Measurements from ENCODE around the gene EVI2A. TPM values are rescaled to one million over a fixed set of nuclear protein-coding genes. Genes with fewer than 3 reads are reported as not detected.

EVI2A gene
- total and polyA plus RNA-seq, 2 donors (not counting 1 experiment from before 2014, with no cell fraction given): 0.77 to 22.8 TPM

DNA sequence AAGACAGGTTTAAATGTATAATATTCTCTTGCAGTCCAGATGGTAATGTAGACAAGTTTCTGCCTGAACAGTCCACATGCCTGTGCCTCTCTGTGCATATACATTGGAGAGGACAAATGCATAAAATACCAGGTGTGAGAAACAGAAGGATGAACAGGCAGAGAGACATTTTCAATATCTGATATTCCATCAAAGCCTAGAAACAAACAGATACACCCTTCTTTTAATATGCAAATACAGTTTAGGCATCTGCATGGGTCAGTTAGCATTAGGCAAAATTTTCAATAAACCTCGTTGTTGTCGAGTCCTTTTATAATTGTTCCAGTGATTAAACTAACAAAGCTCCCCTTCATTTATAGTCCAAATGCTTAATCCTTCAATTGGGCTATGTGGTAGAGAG lies 25.3 kb downstream of the EVI2A start:
- Histone ChIP-seq H3K27me3 (ENCODE audit: control insufficient read depth, insufficient read depth, low read length) (no peaks in the 10 kb centered on the region), H3K4me1 (ENCODE audit: control insufficient read depth, extremely low read depth, insufficient read depth, low read length) (no peaks in the 10 kb centered on the region), H3K9me3 (ENCODE audit: control insufficient read depth, insufficient read depth, low read depth, low read length) (no peaks in the 10 kb centered on the region), H3K79me2 (ENCODE audit: control insufficient read depth, insufficient read depth, low read length) (no peaks in the 10 kb centered on the region), H3K9ac (ENCODE audit: insufficient read depth, low read length) (no peak overlapping the region), H3K27ac (ENCODE audit: insufficient read depth, low read length) (no peak overlapping the region), H4K20me1 (ENCODE audit: control insufficient read depth, extremely low read depth, insufficient read depth, low read length) (no peaks in the 10 kb centered on the region), H3K4me2 (ENCODE audit: extremely low read depth, insufficient read depth, low read length) (no peak overlapping the region), H2AFZ (ENCODE audit: low read length) (no peak overlapping the region), H3K4me3 (replicated peaks in 1 of 4; ENCODE audit: control extremely low read depth in 1 of 4, insufficient read depth in 1 of 4, low read depth in 3 of 4, low read length in 4 of 4) (no peak overlapping the region), H3K36me3 (ENCODE audit: control insufficient read depth, insufficient read depth, low read length) (no peaks in the 10 kb centered on the region)
- TF ChIP-seq, protein P1, sequence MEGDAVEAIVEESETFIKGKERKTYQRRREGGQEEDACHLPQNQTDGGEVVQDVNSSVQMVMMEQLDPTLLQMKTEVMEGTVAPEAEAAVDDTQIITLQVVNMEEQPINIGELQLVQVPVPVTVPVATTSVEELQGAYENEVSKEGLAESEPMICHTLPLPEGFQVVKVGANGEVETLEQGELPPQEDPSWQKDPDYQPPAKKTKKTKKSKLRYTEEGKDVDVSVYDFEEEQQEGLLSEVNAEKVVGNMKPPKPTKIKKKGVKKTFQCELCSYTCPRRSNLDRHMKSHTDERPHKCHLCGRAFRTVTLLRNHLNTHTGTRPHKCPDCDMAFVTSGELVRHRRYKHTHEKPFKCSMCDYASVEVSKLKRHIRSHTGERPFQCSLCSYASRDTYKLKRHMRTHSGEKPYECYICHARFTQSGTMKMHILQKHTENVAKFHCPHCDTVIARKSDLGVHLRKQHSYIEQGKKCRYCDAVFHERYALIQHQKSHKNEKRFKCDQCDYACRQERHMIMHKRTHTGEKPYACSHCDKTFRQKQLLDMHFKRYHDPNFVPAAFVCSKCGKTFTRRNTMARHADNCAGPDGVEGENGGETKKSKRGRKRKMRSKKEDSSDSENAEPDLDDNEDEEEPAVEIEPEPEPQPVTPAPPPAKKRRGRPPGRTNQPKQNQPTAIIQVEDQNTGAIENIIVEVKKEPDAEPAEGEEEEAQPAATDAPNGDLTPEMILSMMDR (conservative IDR thresholded peaks at IDR 0.05 in 1 of 2, IDR thresholded peaks at IDR 0.05 in 1 of 2; ENCODE audit: low read depth in 1 of 2, low read length in 2 of 2): no peak
- no peak for TF ChIP-seq EZH2 (IDR thresholded peaks at IDR 0.05; ENCODE audit: low read length, missing control alignments)
- DNase-seq (ENCODE audit: low read depth in 2 of 2): no peak

DNA sequence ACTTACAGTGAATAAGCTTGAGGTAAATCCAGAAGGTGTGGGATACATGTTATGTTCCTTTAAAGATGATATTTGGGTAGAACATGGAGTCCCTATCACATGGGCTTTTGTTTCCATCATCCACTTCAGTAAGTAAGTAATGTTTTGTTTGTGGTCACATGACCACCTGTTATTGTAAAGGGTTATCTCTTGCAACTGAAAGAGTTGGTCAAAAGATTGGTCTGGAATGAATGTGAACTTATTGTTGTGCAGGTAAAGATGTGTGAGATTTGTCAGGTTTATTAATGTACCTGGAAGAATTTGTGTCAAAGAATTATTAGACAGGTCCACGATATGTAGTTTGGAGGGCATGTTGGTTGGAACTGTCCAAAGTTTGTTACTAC lies 25.9 kb downstream of the EVI2A start:
- H3K27ac ChIP-seq (ENCODE audit: insufficient read depth, low read length): no peak overlapping the region
- TF ChIP-seq, protein P1 (conservative IDR thresholded peaks at IDR 0.05 in 1 of 2, IDR thresholded peaks at IDR 0.05 in 1 of 2; ENCODE audit: low read depth in 1 of 2, low read length in 2 of 2): no peak
- no peak for TF ChIP-seq EZH2 (IDR thresholded peaks at IDR 0.05; ENCODE audit: low read length, missing control alignments)
- DNase-seq (ENCODE audit: low read depth in 2 of 2): no peak
- H3K4me1 ChIP-seq (ENCODE audit: control insufficient read depth, extremely low read depth, insufficient read depth, low read length): no peaks in the 10 kb centered on the region
- H3K79me2 ChIP-seq (ENCODE audit: control insufficient read depth, insufficient read depth, low read length): no peaks in the 10 kb centered on the region
- no peaks in the 10 kb centered on the region for H3K9me3 ChIP-seq (ENCODE audit: control insufficient read depth, insufficient read depth, low read depth, low read length)
- H3K9ac ChIP-seq (ENCODE audit: insufficient read depth, low read length): no peak overlapping the region
- no peak overlapping the region for H3K4me3 ChIP-seq (replicated peaks in 1 of 4; ENCODE audit: control extremely low read depth in 1 of 4, insufficient read depth in 1 of 4, low read depth in 3 of 4, low read length in 4 of 4)
- no peaks in the 10 kb centered on the region for H3K27me3 ChIP-seq (ENCODE audit: control insufficient read depth, insufficient read depth, low read length)
- no peaks in the 10 kb centered on the region for H4K20me1 ChIP-seq (ENCODE audit: control insufficient read depth, extremely low read depth, insufficient read depth, low read length)
- H3K36me3 ChIP-seq (ENCODE audit: control insufficient read depth, insufficient read depth, low read length): no peaks in the 10 kb centered on the region
- H2AFZ ChIP-seq (ENCODE audit: low read length): no peak overlapping the region
- H3K4me2 ChIP-seq (ENCODE audit: extremely low read depth, insufficient read depth, low read length): no peak overlapping the region

DNA sequence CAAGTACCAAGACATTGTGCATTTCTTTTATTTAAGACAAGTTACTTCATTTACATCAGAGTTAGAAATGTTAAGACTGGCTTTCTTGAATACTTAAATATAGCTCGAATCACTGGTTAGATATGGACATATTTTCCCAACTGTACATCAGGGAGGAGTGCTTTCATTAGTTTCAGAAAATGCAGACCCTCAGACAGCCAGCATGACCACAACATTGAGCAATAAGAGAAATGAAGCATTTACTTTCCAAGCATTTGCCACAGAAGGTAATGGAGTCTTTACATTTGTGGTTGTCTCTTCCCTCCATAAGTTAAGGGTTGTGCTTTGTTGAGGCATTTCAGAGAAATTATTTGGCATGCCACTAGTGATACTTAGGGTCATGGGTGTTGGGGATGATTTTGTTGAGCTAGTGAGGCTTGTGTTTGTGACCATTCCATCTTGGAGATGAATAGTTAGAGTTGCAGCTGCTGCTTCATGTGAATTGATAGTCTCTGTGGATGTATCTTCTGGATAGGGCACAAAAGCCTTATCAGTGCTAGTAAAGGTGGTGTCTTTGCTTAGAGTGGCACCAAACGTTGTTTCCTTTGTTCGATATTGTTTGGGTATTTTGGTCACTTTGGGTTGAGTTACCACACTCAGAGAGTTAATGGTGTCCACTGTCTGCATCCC lies 26.5 kb downstream of the EVI2A start:
- no peak overlapping the region for H2AFZ ChIP-seq (ENCODE audit: low read length)
- no peak overlapping the region for H3K4me2 ChIP-seq (ENCODE audit: extremely low read depth, insufficient read depth, low read length)
- H3K27ac ChIP-seq (ENCODE audit: insufficient read depth, low read length): no peak overlapping the region
- H3K9ac ChIP-seq (ENCODE audit: insufficient read depth, low read length): no peak overlapping the region
- DNase-seq (ENCODE audit: low read depth in 2 of 2): peak; percentile 27 to 45
- peaks cover 2% of the 10 kb centered on the region for H3K4me1 ChIP-seq (ENCODE audit: control insufficient read depth, extremely low read depth, insufficient read depth, low read length)
- H3K9me3 ChIP-seq (ENCODE audit: control insufficient read depth, insufficient read depth, low read depth, low read length): no peaks in the 10 kb centered on the region
- no peaks in the 10 kb centered on the region for H4K20me1 ChIP-seq (ENCODE audit: control insufficient read depth, extremely low read depth, insufficient read depth, low read length)
- no peaks in the 10 kb centered on the region for H3K27me3 ChIP-seq (ENCODE audit: control insufficient read depth, insufficient read depth, low read length)
- no peaks in the 10 kb centered on the region for H3K79me2 ChIP-seq (ENCODE audit: control insufficient read depth, insufficient read depth, low read length)
- H3K4me3 ChIP-seq (replicated peaks in 1 of 4; ENCODE audit: control extremely low read depth in 1 of 4, insufficient read depth in 1 of 4, low read depth in 3 of 4, low read length in 4 of 4): no peak overlapping the region
- no peaks in the 10 kb centered on the region for H3K36me3 ChIP-seq (ENCODE audit: control insufficient read depth, insufficient read depth, low read length)
- TF ChIP-seq, protein P1 (conservative IDR thresholded peaks at IDR 0.05 in 1 of 2, IDR thresholded peaks at IDR 0.05 in 1 of 2; ENCODE audit: low read depth in 1 of 2, low read length in 2 of 2): no peak
- no peak for TF ChIP-seq EZH2 (IDR thresholded peaks at IDR 0.05; ENCODE audit: low read length, missing control alignments)

Measured in fibroblast of lung (primary cell).